Left colon (tissue), 2 donors: ENCODE results near the gene ST8SIA1. TPM values are rescaled to one million over a fixed set of nuclear protein-coding genes. Genes with fewer than 3 reads are reported as not detected.
"Not testable (repeated sequence)": the region's sequence is repeated elsewhere in the genome, so short reads cannot be mapped to it uniquely, and the experiment has no call there.

Source experiments
- ATAC-seq: fragments of 200-7000 bp; cut with Tn5 transposase; one replicate; pipeline ENCODE4 v1.9.1; 2020; ENCODE audit warnings: mild to moderate bottlenecking, moderate library complexity
- DNase-seq, 2 donors: peaks; one replicate each; pipeline ENCODE4 v3.0.0-alpha.2; 2020
- intact Hi-C, 2 donors: fragments of 100-400 bp; cut with DNase I in 1 of 2; cut with micrococcal nuclease in 1 of 2; formaldehyde crosslinking; loops; one replicate each; pipeline versions ENCODE4 v1.11.2 to v1.14.0; 2022; cut with DNase I, micrococcal nuclease
- long read RNA-seq: library from polyadenylated mRNA; unstranded; transcript quantifications from one replicate; pipeline ENCODE4 v2.0.0, GENCODE V29; 2021
- total RNA-seq, 2 donors: library from RNA; stranded (reverse); fragmentation: NEBNext Ultra II Directional; extraction: Animal tissue kit (Norgen Biotek cat#: 25700); gene quantifications; one replicate each; pipeline ENCODE4 v1.2.1, GENCODE V29; 2021
- donor health status: DM: no; HTN: no; CAD: no.
- donor health status: DM: yes; HTN: yes; CAD: no.

Gene ST8SIA1
- total RNA-seq: 1 to 10 TPM; 1.0 to 4.9 TPM
- long read RNA-seq: 0 reads

GRCh38 chr12:22334410-22335100 lies at the start of gene ST8SIA1:
TSS of gene ST8SIA1 (minus strand) at chr12:22334707. CDS start at chr12:22334232, 475 bp downstream.
- ATAC-seq: peak; percentile 39
- DNase-seq: peak in 1 of 2 donors; percentile 49
- intact Hi-C loops: loop anchor here in 1 of 2 donors (10.0 kb wide), 2 partner anchors 110 to 250 kb away; no protein-coding TSS in a partner anchor

GRCh38 chr12:22380031-22380430 lies 45.5 kb upstream of the ST8SIA1 start:
- no peak for ATAC-seq
- intact Hi-C loops: no loop called here
- DNase-seq: no peak

GRCh38 chr12:22377731-22378496 lies 43.4 kb upstream of the ST8SIA1 start:
- DNase-seq (no peak), ATAC-seq (no peak)
- intact Hi-C loops: no loop called here

- intact Hi-C loops, DNase-seq, ATAC-seq: not testable (repeated sequence)
These were observed 42.2 kb upstream of the ST8SIA1 start for GRCh38 chr12:22376596-22377150.

GRCh38 chr12:22374508-22374907 lies 40.0 kb upstream of the ST8SIA1 start:
- intact Hi-C loops: no loop called here
- ATAC-seq (no peak), DNase-seq (no peak)

- DNase-seq (no peak), ATAC-seq (no peak)
- intact Hi-C loops: no loop called here
These were observed 37.9 kb upstream of the ST8SIA1 start for GRCh38 chr12:22372277-22372837.

- intact Hi-C loops: no loop called here
- ATAC-seq: no peak
- no peak for DNase-seq
These were observed 31.7 kb upstream of the ST8SIA1 start for GRCh38 chr12:22366181-22366580.

- no peak for ATAC-seq
- intact Hi-C loops: no loop called here
- no peak for DNase-seq
These were observed 27.3 kb upstream of the ST8SIA1 start for GRCh38 chr12:22361785-22362184.

GRCh38 chr12:22360774-22361173 lies 26.3 kb upstream of the ST8SIA1 start:
- ATAC-seq (no peak), DNase-seq (no peak)
- intact Hi-C loops: no loop called here

- intact Hi-C loops: no loop called here
- no peak for DNase-seq
- no peak for ATAC-seq
These were observed 23.0 kb upstream of the ST8SIA1 start for GRCh38 chr12:22357531-22357930.

GRCh38 chr12:22356231-22356630 lies 21.7 kb upstream of the ST8SIA1 start:
- ATAC-seq: no peak
- intact Hi-C loops: no loop called here
- no peak for DNase-seq

- DNase-seq (no peak), ATAC-seq (no peak)
- intact Hi-C loops: no loop called here
These were observed 20.6 kb upstream of the ST8SIA1 start for GRCh38 chr12:22355011-22355580.

- DNase-seq (no peak), ATAC-seq (no peak)
- intact Hi-C loops: no loop called here
These were observed 19.3 kb upstream of the ST8SIA1 start for GRCh38 chr12:22353615-22354325.

- intact Hi-C loops: no loop called here
- DNase-seq: no peak
- no peak for ATAC-seq
These were observed 16.4 kb upstream of the ST8SIA1 start for GRCh38 chr12:22350886-22351285.

GRCh38 chr12:22348208-22348607 lies 13.7 kb upstream of the ST8SIA1 start:
- DNase-seq (no peak), ATAC-seq (no peak)
- intact Hi-C loops: no loop called here

GRCh38 chr12:22340143-22340542 lies 5.6 kb upstream of the ST8SIA1 start:
- ATAC-seq: no peak
- intact Hi-C loops: no loop called here

GRCh38 chr12:22339691-22340090 lies 5.2 kb upstream of the ST8SIA1 start:
- DNase-seq (no peak), ATAC-seq (no peak)
- intact Hi-C loops: loop anchor here in 1 of 2 donors (10.0 kb wide), 2 partner anchors 105 to 255 kb away; no protein-coding TSS in a partner anchor

More at GRCh38 chr12:22340143-22340542, 5.6 kb upstream of the ST8SIA1 start:
- no peak for DNase-seq

- no peak for ATAC-seq
- no peak for DNase-seq
- intact Hi-C loops: loop anchor here in 1 of 2 donors (10.0 kb wide), 2 partner anchors 109 to 251 kb away; no protein-coding TSS in a partner anchor
These were observed 1.3 kb upstream of the ST8SIA1 start for GRCh38 chr12:22335794-22336166.
